T-helper 22 cell (primary cell): ENCODE measurements around the gene CHSY3.

Experiments
- DNase-seq: peaks from one replicate; pipeline ENCODE4 v3.0.0-alpha.2; 2020; ENCODE audit warnings: low read depth

The CHSY3 gene

DNA sequence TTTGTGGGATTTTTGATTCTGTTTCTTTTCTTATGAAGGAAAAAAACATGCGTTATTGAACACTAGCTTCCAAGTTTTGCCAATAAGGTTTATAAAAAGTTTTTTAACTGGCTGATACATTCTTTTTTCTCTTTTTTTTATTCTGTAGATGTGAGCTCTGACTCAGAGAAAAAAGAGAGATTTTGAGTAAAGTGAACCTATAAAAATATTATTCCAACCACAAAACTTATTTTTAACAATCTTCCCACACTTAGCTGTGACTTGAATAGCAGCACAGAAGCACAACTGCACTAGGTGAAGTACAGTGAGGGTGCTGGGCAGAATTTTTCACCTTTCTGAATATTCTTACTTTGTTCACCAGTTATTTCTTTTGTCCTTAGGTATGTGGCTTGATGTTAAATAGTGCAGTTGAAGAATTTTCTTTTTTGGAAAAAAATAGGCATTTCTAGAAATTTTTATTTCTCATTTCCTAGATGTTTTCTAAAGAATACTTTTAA lies 41.6 kb downstream of the CHSY3 start:
- no peak for DNase-seq

DNA sequence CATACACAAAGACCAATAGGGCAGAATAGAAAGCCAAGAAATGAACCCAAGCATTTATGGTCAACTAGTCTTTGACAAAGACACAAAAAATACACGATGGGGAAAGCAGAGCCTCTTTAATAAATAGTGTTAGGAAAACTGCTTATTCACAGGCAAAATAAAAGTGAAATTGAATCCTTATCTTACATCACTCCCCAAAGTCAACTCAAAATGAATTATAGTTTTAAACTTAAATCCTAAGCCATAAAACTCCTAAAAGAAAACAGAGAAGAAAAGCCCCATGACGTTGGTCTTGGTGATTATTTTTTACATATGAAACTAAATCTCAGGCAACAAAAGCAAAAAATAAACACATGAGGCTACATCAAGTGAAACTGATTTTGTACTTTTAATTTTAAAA lies 46.8 kb downstream of the CHSY3 start:
- DNase-seq = no peak

DNA sequence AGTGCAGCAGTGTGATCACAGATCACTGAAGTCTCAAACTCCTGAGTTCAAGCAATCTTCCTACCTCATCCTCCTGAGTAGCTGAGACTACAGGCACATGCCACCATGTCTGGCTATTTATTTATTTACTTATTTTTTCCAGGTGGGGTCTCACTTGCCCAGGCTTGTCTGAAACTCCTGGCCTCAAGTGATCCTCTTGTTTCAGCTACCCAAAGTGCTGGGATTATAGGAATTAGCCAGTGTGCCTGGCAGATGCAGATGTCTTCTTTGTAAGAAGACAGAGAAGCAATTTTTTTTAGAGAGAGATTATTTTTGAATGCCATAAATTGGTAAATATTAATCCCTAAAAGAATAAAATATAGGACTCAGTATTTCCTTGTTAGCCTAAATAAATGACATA lies 54.3 kb downstream of the CHSY3 start:
- no peak for DNase-seq

DNA sequence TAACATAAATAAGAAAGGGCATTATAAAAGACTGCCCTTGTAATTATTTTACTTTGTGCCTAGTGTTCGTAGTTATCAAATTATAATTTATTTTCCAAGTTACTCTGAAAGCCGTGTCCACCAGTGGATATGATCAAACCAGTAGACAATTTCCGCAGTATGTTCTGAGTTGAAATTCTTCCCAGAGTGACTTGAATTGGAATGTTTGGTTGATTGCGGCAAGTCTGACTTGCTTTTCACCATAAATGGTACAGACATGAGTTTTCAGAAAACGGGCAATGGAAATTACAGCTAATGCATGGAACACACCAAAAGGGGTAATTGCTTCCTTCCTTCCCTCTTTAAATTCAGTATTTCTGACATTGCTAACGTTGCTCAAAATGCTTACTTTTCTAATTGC lies 56.6 kb downstream of the CHSY3 start:
- no peak for DNase-seq

DNA sequence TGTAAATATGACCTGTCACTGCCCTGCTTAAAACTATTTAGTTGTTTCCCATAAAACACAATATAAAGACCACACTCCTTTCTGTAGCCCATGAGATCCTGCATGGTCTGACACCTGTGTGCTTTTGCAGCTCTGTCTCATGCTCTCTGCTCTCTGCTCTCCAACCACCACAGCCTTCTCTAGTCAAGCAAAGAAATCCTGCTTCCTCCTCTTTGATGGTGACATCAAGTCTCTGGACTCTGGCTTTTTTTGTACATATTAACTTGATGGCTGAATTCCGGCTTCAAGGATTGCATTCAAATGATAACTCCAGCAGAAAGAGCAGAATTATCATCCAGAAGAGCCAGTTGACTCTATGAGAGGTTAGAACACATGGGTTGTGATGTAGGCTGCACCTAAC lies 58.2 kb downstream of the CHSY3 start:
- DNase-seq = no peak

DNA sequence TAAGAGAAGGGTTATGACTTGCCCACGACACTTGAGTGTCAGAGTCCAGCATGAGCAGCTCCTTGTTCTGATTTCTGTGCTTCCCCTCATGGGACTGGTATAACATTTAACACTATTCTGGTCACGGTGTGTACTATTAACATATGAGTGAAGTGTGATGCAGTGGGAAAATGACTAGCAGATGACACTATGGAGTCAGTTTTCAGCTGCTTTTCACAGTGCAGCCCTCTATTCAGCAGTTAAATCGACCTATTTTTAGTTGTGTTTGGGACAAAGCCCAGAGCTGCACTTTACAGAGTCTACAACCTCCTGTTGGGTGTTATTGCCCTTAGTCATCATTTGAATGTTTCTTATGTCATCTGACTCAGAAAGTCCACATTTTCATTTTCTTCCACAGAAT lies 59.1 kb downstream of the CHSY3 start:
- no peak for DNase-seq

DNA sequence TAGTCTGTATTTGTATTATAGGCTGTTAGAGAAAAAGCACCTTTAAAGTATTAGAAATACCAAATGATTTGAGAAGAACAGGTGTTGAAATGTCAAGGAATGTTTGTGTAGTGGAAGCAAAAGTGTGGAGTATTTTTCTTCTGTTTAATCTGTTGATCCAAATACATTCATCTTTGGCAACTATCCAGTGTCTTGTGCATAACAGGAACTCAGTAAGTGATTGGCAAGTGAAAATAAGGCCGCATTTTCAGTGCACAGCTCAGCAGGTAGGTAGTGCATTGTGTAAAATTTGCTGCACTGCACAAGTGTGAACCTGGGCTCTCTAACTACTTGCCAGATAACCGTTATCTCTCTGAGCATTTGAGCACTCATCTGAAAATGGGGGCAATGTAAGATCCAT lies 61.8 kb downstream of the CHSY3 start:
- DNase-seq = no peak

DNA sequence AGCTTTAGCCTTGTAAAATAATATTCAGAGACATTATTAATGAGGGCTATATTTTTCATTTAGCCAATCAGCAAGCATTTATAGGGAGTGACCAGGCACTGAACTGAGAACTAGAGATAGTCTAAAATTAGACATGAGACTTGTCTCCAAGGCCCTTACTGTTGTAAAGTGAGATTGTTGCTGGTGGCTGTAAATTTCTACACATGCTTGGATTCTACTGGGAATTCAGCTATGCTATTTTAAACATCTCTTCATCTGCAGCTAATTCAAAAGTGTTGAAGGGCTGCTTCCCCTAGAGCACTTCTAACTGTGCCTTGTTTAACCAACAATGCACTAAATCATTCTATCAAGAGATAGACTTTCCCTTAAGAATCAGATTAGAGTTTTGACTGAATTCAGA lies 67.4 kb downstream of the CHSY3 start:
- DNase-seq = no peak

DNA sequence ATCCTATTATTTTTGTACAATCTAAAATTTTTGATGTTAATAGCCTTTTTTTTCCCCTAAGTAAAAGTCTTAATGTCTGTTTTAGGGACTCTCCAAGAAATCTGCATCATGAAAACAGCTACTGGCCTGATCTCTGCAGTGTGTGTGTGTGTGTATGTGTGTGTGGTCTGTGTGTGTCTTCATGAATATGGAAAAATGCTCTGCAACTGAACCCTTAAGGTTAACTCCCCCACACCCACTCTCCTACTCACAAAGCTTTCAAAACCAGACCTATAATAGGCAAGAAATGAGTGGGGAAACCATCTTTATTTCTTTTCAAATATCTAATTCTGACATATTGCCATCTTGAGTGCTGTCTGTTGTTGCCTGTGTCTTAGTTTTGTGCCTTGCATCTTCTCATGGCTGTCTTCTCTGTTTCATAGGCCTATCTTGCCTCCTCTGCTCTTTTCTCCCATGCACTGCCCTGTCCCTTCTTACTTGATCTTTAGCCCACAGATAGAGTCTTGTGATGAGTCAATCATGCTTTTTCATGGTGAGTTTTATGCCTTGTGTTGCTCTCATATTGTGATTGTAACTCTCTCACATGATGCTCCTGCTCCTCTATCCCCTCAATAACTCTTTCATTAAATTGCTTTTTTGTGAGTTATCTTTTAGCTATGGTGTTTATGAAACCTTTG lies 68.3 kb downstream of the CHSY3 start:
- DNase-seq = no peak

DNA sequence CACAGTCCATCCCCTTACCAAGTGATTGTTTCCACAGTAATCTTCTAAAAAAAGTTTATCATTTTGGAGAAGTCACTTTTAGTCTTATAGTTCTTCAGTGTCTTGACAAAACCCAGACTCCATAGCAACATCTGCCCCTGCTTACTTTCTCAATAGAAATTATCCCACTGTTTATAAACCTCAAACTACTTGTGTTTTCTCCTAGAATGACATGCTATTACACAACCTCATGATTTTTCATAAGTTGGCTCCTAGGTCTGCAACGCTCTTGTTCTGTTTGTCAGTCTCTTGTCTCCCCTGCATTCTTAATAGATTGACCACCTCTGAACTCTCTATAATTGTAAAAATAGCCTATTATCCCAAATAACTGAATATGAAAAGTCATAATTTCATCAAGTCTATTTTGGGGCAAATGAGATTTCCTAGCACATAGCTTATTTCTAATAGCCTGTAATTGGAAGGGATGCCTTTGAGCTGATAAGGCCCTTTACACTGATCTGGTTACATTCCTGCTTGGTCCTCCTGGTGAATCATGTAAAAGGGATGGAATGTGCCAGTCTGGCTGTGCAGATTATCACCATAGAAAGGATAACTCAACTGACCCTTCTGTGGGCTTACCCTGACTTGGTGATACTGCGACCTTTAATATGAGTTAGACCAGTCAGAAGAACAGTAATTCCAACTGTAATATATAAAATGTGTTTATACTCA lies 69.6 kb downstream of the CHSY3 start:
- no peak for DNase-seq

DNA sequence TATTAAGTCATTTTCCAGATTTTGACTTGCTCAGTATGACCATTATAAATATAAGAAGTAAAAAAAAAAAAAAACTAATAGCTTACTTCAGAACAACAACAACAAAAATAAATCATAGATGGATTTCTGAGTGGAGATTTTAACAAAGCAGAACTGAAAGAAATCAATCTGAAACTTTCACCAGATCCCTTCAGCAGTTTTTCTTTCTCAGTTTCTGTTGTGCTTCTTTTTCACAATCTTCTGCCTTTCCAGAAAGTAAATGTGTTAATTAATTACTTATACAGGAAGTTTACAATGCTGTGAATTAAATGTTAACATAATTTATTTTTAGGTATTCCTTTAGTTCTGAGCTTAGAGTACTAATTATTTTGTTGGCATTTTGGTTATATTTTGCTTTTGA lies 73.5 kb downstream of the CHSY3 start:
- no peak for DNase-seq

DNA sequence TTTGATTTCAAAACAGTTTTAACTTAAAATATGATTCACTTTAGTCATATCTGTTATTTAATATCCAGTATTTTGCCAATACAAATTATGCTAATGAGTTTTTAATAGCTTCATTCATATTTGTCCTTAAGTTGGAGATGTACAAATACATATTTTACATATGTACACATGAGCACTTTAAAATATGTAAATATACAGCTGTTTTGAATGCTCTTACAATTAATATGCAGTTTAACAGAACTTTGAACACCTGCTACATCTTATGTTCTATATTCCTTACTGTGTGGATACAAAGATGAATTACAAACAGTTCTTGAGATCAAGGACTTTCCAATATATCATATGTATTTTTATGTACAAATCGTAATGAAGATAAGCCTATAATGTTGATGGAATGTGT lies 74.0 kb downstream of the CHSY3 start:
- DNase-seq = no peak

DNA sequence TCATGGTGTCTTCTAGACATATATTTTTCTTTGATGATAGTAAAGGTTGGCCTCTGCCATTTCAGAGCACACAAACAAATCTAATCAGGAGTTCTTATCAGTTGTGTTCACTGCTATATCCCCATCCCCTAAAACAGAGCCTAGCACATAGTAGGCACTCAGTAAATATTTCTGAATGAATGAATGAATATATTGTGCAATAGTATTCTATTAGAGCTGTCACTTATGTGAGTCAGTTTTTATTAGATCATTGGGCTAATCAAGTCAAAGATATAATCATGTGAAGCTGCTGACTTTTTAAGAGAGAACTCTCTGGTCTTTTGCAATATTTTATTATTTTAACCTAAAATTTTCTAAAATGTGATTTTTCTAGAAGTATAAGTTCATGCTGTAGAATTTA lies 84.2 kb downstream of the CHSY3 start:
- DNase-seq = no peak

DNA sequence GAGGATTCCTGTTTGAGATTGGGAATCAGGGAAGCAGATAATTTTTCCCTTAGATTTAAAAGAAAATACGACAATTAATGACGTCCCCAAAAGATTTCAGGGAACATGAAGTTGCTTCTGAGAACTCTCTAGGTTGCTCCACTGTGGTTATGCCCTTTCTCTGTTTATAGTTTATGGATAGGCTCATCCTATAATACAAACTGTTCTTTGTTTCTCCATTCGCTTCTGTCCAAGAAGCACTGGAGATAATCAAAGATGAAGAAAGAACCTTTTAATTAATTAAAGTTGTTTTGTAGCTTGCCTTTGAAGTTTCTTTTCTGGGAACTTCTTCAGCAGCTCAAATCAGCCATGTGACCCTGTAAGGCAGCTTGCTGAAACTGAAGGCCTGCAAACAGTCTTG lies 87.5 kb downstream of the CHSY3 start:
- DNase-seq = no peak

DNA sequence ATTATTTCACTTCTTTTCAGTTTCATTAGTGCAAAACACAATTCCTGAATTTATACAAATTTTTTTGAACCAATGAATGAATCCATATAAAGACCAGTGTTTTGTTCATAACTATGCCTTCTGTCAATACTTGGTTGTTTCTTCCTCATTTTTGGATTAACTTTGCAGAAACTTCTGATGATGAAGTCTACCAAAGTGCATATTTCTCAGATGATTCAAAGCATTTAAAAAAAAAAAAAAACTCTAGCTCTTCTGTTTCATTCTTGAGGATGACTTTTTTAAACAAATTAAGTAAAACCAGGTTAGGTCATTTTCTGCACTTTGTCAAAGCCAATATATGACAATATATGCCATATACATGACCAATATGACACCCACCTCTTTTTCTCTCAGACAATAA lies 92.6 kb downstream of the CHSY3 start:
- DNase-seq = no peak

DNA sequence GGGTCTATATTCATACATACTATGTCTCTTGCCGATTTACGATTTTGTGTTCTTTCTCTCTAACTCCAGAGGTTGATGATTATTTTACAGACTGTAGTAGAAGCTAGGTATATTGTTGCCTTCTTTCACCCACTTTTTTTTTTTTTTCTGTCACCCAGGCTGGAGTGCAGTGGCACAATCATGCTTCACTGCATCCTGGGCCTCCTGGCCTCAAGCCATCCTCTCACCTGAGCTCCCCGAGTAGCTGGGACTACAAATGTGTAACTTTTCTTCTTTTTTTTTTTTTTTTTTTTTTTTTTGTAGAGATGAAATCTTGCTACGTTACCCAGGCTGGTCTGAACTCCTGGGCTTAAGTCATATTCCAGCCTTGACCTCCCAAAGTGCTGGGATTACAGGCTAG lies 96.2 kb downstream of the CHSY3 start:
- DNase-seq = no peak

DNA sequence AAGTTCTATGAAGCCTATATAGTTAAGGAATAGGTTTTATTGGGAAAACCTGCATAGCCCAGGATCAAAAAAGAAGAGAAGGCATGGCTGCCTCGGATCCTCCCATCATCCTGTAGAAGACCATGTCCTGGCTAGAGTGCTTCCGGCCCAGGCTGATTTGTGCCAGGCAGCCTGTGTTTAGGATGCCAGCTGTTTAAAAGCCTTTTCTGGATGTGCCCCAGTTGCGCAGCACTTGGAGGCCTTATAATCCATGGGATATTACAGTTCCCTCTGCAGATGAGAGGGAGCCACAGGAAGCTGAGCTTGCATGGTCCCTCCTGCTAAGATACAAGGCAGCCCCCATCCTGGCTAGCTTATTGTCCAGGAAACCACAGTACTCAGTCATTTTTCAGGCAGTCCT lies 97.9 kb downstream of the CHSY3 start:
- no peak for DNase-seq

DNA sequence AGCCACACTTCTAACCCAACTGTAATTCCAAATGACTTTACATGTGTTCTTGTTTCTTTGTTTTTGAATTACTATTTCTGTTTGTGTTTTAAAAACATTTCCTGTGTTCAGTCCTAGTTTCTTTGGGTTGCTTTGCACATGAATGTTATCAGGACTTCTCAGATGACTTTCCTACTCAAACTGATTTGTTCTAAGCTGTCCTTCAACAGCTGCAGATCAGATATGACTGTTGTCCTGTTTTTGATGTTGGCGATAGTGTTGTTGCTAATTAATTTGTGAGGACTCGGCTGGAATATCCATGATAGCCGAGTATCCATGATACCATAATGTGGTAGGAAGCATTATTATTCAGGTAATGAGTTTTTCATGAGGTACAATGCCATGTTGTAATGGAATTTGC lies 98.6 kb downstream of the CHSY3 start:
- DNase-seq = no peak

DNA sequence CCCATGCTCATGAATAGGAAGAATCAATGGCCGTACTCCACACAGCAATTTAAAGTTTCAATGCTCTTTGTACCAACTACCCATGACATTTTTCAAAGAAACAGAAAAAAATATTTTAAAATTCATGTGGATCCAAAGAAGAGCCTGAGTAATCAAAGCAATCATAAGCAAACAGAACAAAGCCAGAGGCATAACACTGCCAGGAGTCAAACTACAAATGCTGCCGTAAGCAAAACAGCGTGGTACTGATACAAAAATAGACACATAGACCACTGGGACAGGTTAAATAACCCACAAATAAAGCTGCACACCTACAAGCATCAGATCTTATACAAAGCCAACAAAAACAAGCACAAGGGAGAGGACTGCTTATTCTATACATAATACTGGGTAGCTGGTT lies 107.7 kb downstream of the CHSY3 start:
- DNase-seq = no peak

DNA sequence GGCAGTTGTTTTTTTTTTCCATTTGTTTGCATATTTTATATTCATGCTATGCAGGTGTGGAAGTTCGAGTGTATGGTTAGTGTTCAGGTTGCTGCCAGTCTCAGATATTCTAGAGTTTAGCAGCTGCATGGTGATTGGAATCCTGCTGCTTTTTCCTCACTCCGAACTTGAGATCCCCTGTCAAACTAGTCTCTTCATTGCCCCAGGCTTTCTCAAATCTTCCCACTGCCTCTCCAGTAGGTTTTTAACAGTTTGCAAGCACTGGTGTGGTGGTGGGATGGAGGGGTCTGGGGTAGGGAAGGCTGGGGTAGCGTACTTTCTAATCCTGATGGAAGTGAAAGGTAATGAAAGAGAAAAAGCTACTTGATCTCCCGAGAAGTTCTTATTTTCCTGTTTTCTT lies 112.9 kb downstream of the CHSY3 start:
- DNase-seq = no peak

DNA sequence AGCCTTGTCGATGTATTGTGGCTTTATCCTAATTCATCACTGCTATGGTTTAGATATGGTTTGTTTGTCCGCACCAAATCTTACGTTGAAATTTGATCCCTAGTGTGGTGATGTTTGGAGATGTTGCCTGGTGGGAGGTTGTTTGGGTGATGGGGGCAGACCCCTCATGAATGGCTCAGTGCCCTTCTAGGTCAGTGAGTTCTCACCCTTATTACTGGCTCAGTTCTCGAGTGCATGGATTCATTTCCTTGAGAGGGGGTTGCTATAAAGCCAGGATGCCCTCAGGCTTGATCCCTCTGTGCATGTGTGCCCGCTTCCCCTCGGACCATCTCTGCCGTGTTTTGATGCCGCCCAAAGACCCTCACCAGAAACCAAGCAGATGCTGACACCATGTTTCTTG lies 114.4 kb downstream of the CHSY3 start:
- DNase-seq = no peak

DNA sequence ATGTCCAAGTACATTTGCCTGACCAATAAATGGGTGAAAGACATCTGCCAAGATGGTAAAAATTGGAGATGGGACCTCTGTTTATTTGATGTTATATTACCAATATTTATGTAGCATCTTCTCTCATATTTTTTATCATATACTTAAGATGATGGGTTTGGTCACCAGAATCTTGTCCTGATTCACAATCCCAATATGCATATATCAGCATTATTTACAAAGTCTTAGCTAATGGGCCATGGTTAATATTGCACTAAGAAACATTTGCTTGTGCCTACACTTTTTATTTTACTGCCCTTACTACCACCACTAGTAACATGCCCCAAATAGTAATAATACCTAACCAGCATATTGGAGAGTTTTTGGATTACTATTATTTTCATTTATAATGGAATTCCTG lies 116.7 kb downstream of the CHSY3 start:
- no peak for DNase-seq

DNA sequence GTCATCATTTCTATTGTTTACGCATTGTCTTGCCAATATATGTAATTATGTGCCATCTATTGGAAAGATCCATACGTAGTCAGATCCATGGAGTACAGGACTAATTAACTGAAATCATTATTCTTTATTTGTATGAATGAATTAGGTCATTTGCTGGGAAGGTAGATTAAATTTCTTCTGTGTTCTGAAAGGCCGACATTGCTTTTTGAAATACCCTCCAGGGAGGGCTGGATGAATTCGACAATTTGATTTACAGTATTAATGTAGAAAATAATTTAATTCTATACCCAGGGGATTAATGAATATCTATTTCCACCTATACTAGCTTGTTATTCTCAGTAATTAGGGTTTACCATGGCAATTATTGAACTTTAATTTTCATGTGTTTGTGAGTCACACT lies 117.6 kb downstream of the CHSY3 start:
- no peak for DNase-seq

DNA sequence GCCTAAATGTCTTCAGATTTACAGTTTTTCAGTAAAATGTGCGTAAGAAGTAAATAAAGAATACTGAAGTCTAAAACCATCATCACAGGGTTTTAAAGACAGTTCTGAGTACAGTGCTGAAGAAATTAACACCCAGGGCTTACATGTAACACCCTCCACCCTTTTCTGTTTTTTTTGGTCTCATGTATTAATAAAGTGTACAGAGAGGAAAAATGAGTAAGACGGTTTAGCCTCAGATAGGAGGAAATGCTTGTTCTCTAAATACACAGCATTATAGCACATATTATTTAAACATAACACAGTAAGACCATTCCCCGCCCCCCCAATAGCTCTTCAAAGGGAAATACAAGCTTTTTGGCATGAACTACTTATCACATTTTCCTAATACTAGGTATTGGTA lies 119.3 kb downstream of the CHSY3 start:
- no peak for DNase-seq
